ENCODE measurements around the gene FN1. TPM values are rescaled to one million over a fixed set of nuclear protein-coding genes. Genes with fewer than 3 reads are reported as not detected.

FN1 gene
- total RNA-seq, 4 donors from 2014 or later = 272 to 709 (median 375) TPM

DNA sequence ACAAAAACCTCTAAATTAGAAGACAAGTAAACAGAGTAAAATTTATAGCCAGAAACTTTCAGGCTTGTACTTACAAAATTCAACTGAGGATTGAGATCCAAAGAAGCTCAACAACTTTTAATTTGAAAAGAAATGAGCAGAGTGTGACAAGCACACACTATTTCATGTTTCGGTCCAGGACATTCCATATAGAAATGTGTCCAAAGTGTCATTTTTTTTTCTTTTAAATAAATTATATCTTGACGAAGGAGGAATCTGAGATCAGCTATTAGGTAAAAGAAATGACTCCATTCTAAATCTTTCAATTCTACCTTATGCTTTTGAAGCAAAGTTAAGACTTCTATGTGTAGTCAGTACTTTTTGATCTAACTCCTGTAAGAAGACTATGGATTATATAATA is 4.6 kb downstream of the FN1 start:
- Histone ChIP-seq H3K27me3 (no peaks in the 10 kb centered on the region), H3K36me3 (peaks cover 0 to 37% (median 4%) of the 10 kb centered on the region in 3 donors), H3K27ac (peak overlapping the region in 2 of 4 donors; percentile 64 to 95), H3K9me3 (no peaks in the 10 kb centered on the region), H3K4me3 (no peak overlapping the region), H3K4me1 (peaks cover 0 to 52% (median 4%) of the 10 kb centered on the region in 4 donors)
- TF ChIP-seq EP300 (IDR thresholded peaks at IDR 0.05) (no peak), POLR2A (IDR thresholded peaks at IDR 0.05) (no peak)
- TF ChIP-seq, protein P1, sequence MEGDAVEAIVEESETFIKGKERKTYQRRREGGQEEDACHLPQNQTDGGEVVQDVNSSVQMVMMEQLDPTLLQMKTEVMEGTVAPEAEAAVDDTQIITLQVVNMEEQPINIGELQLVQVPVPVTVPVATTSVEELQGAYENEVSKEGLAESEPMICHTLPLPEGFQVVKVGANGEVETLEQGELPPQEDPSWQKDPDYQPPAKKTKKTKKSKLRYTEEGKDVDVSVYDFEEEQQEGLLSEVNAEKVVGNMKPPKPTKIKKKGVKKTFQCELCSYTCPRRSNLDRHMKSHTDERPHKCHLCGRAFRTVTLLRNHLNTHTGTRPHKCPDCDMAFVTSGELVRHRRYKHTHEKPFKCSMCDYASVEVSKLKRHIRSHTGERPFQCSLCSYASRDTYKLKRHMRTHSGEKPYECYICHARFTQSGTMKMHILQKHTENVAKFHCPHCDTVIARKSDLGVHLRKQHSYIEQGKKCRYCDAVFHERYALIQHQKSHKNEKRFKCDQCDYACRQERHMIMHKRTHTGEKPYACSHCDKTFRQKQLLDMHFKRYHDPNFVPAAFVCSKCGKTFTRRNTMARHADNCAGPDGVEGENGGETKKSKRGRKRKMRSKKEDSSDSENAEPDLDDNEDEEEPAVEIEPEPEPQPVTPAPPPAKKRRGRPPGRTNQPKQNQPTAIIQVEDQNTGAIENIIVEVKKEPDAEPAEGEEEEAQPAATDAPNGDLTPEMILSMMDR (IDR thresholded peaks at IDR 0.05) = no peak
- DNase-seq (ENCODE audit: low spot score in 2 of 2) = no peak
- 23 to 46% methylated on average over 2 of the region's 2 CpGs for whole genome bisulfite sequencing, 2 donors

GRCh38 chr2:215430528-215431187 is 5.2 kb downstream of the FN1 start:
- Histone ChIP-seq H3K4me3 (no peak overlapping the region), H3K36me3 (peaks cover 0 to 40% (median 4%) of the 10 kb centered on the region in 3 donors), H3K27me3 (no peaks in the 10 kb centered on the region), H3K4me1 (peaks cover 0 to 51% (median 4%) of the 10 kb centered on the region in 4 donors), H3K27ac (peak overlapping the region in 2 of 4 donors; percentile 64 to 95), H3K9me3 (no peaks in the 10 kb centered on the region)
- 56% methylated on average over 6 of the region's 6 CpGs for WGBS, 2 donors
- no peak for DNase-seq (ENCODE audit: low spot score in 2 of 2)
- TF ChIP-seq, protein P1 (IDR thresholded peaks at IDR 0.05) = no peak
- no peak for TF ChIP-seq POLR2A (IDR thresholded peaks at IDR 0.05)
- TF ChIP-seq EP300 (IDR thresholded peaks at IDR 0.05) = no peak

DNA sequence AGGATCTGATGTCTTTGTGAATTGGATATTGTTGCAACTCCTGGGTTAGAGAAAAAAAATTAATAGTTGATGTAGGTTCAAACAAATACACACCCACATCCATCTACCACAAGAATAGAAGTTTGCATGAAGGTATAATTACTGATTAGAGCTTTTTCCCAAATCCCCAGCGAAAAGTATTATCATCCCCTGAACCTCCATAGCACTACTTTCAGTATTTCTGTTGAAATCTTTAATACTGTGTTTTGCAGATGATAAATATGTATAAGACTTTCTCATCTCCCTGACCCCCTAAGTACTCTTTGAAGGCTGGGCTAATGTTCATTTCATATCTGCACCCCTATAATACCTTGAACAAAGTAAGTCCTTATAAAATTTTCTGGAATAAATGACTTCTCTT is 6.4 kb downstream of the FN1 start:
- no peak for DNase-seq (ENCODE audit: low spot score in 2 of 2)
- no peak overlapping the region for H3K27ac ChIP-seq
- no peak overlapping the region for H3K4me3 ChIP-seq
- H3K36me3 ChIP-seq = peaks cover 0 to 53% (median 4%) of the 10 kb centered on the region in 3 donors
- no peaks in the 10 kb centered on the region for H3K9me3 ChIP-seq
- 93 to 96% methylated on average over 1 of the region's 1 CpG for WGBS, 2 donors
- no peaks in the 10 kb centered on the region for H3K27me3 ChIP-seq
- TF ChIP-seq, protein P1 (IDR thresholded peaks at IDR 0.05) = no peak
- TF ChIP-seq POLR2A (IDR thresholded peaks at IDR 0.05) = no peak
- H3K4me1 ChIP-seq = peaks cover 0 to 38% (median 4%) of the 10 kb centered on the region in 4 donors

GRCh38 chr2:215428060-215428910 is 7.6 kb downstream of the FN1 start:
- WGBS, 2 donors = 93 to 95% methylated on average over 19 of the region's 19 CpGs
- H3K9me3 ChIP-seq = no peaks in the 10 kb centered on the region
- H3K4me1 ChIP-seq = peaks cover 0 to 28% (median 4%) of the 10 kb centered on the region in 4 donors
- H3K27ac ChIP-seq = no peak overlapping the region
- TF ChIP-seq POLR2A (IDR thresholded peaks at IDR 0.05) = no peak
- TF ChIP-seq, protein P1 (IDR thresholded peaks at IDR 0.05) = no peak
- TF ChIP-seq EP300 (IDR thresholded peaks at IDR 0.05) = no peak
- no peak for DNase-seq (ENCODE audit: low spot score in 2 of 2)
- no peak overlapping the region for H3K4me3 ChIP-seq
- no peaks in the 10 kb centered on the region for H3K27me3 ChIP-seq
- H3K36me3 ChIP-seq = peaks cover 0 to 64% (median 4%) of the 10 kb centered on the region in 3 donors

- 94 to 96% methylated on average over 5 of the region's 5 CpGs for WGBS, 2 donors
- no peak for TF ChIP-seq POLR2A (IDR thresholded peaks at IDR 0.05)
- TF ChIP-seq, protein P1 (IDR thresholded peaks at IDR 0.05) = no peak
- TF ChIP-seq EP300 (IDR thresholded peaks at IDR 0.05) = no peak
- DNase-seq (ENCODE audit: low spot score in 2 of 2) = no peak
- H3K4me3 ChIP-seq = no peak overlapping the region
- no peaks in the 10 kb centered on the region for H3K27me3 ChIP-seq
- H3K4me1 ChIP-seq = peaks cover 0 to 24% (median 4%) of the 10 kb centered on the region in 4 donors
- H3K9me3 ChIP-seq = no peaks in the 10 kb centered on the region
- H3K27ac ChIP-seq = no peak overlapping the region
- peaks cover 0 to 71% (median 4%) of the 10 kb centered on the region in 3 donors for H3K36me3 ChIP-seq
These were observed 8.3 kb downstream of the FN1 start for GRCh38 chr2:215427585-215427984.
